GM19193 (cell line): ENCODE measurements around the gene PCYOX1L.

Experiments used
- POLR2A ChIP-seq: IDR thresholded peaks from 4 replicates; pipeline ENCODE4 v1.6.1; 2011; ENCODE audit not compliant: insufficient read depth, insufficient read length; ENCODE audit errors: extremely low read depth

PCYOX1L gene

DNA sequence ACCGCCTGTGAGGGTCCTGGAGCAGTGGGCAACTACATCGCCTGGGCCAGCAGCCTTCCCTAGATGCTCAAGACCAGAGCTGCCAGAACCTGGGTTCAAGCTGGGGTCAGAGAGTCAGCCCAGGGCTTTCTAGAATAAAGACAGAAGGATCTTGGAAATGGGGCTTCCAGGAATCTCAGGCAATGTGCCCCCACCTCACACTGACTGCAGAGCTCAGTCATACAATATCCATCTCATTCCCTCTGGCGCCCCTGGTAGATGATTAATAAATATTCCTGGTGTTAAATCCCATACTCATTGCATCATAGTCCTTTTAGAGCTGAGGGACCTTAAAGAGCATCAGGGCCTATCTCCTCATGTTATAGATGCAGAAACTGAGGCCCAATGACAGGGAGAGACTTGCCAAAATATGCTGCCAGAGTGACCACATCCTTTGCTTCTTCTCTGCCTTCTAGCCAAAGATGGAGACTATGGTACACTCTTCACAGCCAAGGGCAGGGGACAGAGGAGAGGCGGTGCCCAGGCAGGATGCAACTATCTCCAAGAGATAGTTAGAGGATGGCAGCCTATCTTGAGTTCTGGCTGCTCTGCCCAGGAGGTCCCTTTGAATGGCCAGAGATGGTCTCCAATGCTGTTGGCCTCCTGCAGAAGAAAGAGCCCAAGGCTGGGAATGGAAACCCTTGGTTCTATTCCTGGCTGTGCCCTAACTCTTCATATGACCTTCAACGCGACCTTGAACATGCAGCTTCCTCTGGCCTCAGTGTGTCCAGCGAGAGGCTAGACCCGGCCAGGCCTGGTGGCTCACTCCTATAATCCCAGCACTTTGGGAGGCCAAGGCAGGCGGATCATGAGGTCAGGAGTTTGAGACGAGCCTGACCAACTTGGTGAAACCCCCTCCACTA lies 57.5 kb downstream of the PCYOX1L start:
- no peak for TF ChIP-seq POLR2A

DNA sequence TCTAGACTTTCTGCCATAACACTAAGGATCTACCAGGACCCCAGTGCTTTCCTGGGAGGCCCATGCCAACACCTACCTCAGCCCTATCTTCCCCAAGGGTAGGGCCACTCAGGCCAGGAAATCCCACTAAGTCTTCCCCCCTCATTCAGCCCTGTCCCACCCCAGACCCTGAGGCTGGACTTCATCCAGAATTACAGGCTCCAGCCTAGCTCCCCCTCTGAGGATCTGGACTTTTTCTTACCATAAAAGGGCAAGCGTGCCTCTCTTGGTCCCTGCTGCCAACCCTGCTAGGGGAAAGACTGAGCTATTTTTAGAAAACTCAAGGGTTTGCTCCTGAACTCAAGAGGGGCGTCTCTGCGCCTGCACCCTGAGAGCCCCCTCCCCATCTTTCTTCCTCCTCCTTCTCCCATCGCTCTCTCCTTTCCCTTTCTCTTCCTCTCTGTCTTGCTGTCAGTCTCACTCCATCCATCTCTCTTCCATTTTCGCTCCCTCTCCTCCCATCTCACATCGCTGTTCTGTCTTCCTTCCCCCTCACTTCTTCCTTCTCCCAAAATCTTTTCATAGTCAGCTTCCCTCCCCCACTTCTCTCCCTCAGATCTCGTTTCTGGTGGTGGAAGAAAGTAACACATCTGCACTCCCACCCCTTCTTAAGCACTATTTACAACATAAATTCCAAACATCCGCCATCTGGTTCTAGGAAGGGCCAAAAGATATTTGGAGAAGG lies 59.3 kb downstream of the PCYOX1L start:
- no peak for TF ChIP-seq POLR2A

DNA sequence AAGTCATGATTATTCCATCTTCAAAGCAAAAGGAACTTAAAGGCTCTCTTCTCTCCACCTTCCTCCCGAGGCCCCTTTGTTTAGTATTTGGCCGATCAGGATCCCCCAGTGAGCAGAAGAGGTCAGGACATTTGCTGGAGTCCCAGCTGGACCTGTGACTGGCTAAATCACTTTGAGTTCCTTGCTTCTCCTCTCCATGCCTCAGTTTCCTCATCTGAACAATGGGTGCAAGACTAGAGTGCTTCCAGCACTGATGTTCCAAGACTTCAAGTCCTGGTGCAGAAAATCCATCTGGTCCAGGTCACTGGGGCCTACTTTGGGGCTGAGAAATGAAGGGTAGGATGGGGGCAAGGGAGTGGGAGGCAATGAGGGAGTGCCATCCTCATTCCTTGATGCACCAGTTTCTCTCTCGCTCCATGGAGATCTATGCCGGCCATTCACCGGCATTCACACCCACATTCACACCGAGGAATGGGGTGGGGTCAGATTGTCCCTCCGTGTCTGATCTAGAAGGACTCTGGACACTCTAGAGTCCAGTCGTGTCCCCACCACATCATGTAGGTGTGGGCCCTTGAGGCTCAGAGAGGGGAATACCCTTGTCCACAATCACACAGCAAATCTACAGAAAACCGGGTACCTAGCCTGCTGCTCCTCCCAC lies 60.0 kb downstream of the PCYOX1L start:
- no peak for TF ChIP-seq POLR2A

DNA sequence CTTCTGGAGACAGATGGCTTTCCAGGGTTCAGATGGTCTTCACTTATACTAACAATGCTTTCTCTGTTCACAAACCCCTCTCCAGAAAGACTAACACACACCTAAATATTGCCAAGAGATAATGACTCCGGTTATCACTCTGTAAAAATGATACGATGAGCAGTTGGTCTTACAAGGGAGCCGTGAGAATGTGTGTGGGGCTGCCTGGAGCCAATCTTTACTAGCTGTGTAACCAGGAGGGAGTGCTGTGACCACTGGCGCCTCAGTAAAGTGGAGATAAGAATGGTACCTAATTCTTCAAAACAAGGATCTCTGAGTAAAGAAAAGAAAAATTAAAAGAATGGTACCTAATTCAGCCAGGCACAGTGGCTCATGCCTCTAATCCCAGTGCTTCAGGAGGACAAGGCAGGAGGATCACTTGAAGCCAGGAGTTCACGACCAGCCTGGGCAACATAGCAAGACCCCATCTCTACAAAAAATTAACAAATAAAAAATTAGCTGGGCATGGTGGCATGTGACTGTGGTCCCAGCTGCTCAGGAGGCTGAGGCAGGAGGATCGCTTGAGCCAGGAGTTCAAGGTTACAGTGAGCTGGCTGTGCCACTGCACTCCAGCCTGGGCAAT lies 61.2 kb downstream of the PCYOX1L start:
- TF ChIP-seq POLR2A: no peak
